K562 (cell line): Measurements from ENCODE around the gene TCF3. TPM values are rescaled to one million over a fixed set of nuclear protein-coding genes. Genes with fewer than 3 reads are reported as not detected.

Experiments used
- SP2 ChIP-seq: IDR thresholded peaks from 2 replicates; pipeline ENCODE4 v1.6.1; 2011; ENCODE audit warnings: mild to moderate bottlenecking, low read depth, low read length, moderate library complexity; ENCODE audit not compliant: poor library complexity, severe bottlenecking; ENCODE audit errors: extremely low read depth
- ZNF589 ChIP-seq: fragments of 200-800 bp; sonication (Bioruptor generic); IDR thresholded peaks from 2 replicates; pipeline ENCODE4 v1.6.1; 2016; ENCODE audit warnings: low read depth, missing genetic modification characterization, missing compliant biosample characterization
- polyA plus RNA-seq, 8 experiments: library from polyadenylated mRNA; depleted of rRNA in 4 of 8; stranded (reverse) in 5 of 8; unstranded in 3 of 8; fragments of >200 nt; fragmentation: Nextera tagmentation in 2 of 8; fragmentation: Illumina TruSeq in 1 of 8; extraction: Ambion mirVana in 2 of 8; extraction: Trizol in 1 of 8; gene quantifications; 2 replicates each; pipeline versions ENCODE4 v1.2.1 to v1.2.3, GENCODE V29; 2011 to 2014; ENCODE audit warnings: inconsistent platforms in 1 of 8, missing spikeins in 1 of 8
- total RNA-seq, 7 experiments: library from RNA; depleted of rRNA in 6 of 7; stranded (reverse); fragments of >200 nt in 6 of 7; fragmentation: Illumina TruSeq in 2 of 7; extraction: Trizol in 2 of 7; gene quantifications; 2 replicates each; pipeline versions ENCODE4 v1.2.1 to v1.2.3, GENCODE V29; 2011 to 2021; ENCODE audit warnings: low replicate concordance in 1 of 7
- TF ChIP-seq, protein P1 (sequence below): fragments of 250-450 bp; sonication (Bioruptor Pico); IDR thresholded peaks from 2 replicates; pipeline ENCODE4 v1.4.0; 2020; ENCODE audit warnings: mild to moderate bottlenecking, moderate library complexity
- TF ChIP-seq, protein P2 (sequence below): conservative IDR thresholded peaks from 2 replicates; pipeline ENCODE4 v1.6.1; 2011; ENCODE audit warnings: low read depth, mild to moderate bottlenecking, low read length; ENCODE audit not compliant: control insufficient read depth
- TF ChIP-seq, protein P3 (sequence below), 2 experiments: fragments of 450-650 bp; IDR thresholded peaks; 2 replicates each; pipeline ENCODE4 v1.6.1; 2016; ENCODE audit warnings: mild to moderate bottlenecking in 2 of 2, borderline replicate concordance in 1 of 2, low read depth in 1 of 2, moderate library complexity in 1 of 2

TCF3 gene
- total and polyA plus RNA-seq, 9 of the 15 experiments (the other 6 are each of a cell fraction or from before 2014, with no cell fraction given): 5.6 to 259 (median 84.0) TPM

DNA sequence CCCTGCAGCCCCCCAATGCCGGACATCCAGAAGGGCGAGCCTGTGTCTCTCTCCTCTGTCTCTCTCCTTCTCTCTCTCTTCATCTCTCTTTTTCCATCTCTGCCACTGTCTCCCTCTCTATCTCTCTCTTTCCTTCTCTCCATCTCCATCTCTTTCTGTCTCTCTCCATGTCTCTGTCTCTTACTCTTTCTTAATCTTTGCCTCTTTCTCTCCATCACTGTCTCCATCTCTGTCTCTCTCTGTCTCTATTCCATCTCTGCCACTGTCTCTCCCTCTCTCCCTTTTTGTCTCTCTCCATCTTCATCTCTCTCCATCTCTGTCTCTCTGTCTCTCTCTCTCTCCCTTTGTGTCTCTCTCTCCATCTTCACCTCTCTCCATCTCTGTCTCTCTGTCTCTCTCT, 25.7 kb upstream of the TCF3 start (continued):
- TF ChIP-seq, protein P1, sequence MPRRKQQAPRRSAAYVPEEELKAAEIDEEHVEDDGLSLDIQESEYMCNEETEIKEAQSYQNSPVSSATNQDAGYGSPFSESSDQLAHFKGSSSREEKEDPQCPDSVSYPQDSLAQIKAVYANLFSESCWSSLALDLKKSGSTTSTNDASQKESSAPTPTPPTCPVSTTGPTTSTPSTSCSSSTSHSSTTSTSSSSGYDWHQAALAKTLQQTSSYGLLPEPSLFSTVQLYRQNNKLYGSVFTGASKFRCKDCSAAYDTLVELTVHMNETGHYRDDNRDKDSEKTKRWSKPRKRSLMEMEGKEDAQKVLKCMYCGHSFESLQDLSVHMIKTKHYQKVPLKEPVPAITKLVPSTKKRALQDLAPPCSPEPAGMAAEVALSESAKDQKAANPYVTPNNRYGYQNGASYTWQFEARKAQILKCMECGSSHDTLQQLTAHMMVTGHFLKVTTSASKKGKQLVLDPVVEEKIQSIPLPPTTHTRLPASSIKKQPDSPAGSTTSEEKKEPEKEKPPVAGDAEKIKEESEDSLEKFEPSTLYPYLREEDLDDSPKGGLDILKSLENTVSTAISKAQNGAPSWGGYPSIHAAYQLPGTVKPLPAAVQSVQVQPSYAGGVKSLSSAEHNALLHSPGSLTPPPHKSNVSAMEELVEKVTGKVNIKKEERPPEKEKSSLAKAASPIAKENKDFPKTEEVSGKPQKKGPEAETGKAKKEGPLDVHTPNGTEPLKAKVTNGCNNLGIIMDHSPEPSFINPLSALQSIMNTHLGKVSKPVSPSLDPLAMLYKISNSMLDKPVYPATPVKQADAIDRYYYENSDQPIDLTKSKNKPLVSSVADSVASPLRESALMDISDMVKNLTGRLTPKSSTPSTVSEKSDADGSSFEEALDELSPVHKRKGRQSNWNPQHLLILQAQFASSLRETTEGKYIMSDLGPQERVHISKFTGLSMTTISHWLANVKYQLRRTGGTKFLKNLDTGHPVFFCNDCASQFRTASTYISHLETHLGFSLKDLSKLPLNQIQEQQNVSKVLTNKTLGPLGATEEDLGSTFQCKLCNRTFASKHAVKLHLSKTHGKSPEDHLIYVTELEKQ (CRISPR knock-in tag): no peak
- TF ChIP-seq ZNF589 (no peak), SP2 (no peak)
- TF ChIP-seq, protein P2, sequence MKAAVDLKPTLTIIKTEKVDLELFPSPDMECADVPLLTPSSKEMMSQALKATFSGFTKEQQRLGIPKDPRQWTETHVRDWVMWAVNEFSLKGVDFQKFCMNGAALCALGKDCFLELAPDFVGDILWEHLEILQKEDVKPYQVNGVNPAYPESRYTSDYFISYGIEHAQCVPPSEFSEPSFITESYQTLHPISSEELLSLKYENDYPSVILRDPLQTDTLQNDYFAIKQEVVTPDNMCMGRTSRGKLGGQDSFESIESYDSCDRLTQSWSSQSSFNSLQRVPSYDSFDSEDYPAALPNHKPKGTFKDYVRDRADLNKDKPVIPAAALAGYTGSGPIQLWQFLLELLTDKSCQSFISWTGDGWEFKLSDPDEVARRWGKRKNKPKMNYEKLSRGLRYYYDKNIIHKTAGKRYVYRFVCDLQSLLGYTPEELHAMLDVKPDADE: no peak
- TF ChIP-seq, protein P3, sequence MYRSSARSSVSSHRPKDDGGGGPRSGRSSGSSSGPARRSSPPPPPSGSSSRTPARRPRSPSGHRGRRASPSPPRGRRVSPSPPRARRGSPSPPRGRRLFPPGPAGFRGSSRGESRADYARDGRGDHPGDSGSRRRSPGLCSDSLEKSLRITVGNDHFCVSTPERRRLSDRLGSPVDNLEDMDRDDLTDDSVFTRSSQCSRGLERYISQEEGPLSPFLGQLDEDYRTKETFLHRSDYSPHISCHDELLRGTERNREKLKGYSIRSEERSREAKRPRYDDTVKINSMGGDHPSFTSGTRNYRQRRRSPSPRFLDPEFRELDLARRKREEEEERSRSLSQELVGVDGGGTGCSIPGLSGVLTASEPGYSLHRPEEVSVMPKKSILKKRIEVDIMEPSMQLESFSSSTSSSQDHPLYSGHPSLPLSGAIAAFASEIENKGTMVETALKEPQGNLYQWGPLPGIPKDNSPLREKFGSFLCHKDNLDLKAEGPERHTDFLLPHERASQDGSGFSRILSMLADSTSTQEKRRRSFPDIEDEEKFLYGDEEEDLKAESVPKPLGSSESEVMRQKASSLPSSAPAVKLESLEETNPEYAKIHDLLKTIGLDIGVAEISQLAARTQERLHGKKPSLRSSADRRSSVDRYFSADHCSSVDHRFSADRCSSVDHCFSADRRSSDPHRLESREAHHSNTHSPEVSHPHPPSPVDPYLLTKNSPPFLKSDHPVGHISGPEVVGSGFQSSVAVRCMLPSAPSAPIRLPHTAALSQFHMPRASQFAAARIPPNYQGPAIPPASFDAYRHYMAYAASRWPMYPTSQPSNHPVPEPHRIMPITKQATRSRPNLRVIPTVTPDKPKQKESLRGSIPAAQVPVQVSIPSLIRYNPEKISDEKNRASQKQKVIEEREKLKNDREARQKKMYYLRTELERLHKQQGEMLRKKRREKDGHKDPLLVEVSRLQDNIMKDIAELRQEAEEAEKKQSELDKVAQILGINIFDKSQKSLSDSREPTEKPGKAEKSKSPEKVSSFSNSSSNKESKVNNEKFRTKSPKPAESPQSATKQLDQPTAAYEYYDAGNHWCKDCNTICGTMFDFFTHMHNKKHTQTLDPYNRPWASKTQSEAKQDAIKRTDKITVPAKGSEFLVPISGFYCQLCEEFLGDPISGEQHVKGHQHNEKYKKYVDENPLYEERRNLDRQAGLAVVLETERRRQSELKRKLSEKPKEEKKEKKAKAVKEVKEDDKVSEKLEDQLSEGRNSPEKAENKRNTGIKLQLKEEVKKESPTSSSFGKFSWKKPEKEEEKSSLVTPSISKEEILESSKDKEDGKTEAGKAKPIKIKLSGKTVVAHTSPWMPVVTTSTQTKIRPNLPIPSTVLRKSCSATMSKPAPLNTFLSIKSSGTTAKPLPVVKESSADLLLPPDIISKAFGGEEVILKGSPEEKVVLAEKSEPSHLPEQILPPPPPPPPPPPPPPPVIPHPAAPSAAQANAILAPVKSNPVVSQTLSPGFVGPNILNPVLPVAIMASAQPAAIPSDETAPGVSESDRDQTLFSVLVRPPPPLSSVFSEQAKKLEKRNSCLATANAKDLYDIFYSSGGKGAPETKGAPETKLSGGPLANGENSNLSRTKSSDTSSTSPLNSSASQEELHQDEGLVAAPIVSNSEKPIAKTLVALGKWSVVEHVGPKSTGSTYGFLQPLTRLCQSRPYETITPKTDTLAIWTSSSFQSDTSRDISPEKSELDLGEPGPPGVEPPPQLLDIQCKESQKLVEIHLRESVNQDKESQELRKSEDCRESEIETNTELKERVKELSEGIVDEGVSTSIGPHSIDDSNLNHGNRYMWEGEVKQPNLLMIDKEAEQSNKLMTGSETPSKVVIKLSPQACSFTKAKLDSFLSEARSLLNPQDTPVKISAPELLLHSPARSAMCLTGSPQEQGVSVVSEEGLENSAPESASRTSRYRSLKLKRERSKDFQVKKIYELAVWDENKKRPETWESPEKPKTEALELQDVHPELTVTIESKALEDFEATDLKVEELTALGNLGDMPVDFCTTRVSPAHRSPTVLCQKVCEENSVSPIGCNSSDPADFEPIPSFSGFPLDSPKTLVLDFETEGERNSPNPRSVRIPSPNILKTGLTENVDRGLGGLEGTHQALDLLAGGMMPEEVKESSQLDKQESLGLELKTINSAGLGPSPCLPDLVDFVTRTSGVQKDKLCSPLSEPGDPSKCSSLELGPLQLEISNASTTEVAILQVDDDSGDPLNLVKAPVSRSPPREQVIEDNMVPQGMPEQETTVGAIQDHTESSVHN (IDR thresholded peaks at IDR 0.05; ENCODE audit: borderline replicate concordance in 1 of 2, low read depth in 1 of 2): no peak
